Neural progenitor cell (in vitro differentiated cells): ENCODE data around the gene PRDM15.

Source experiments
- EZH2phosphoT487 ChIP-seq: fragments of 200-600 bp; sonication (generic); IDR thresholded peaks from 2 replicates; pipeline ENCODE4 v1.6.1; 2017; ENCODE audit warnings: antibody characterized with exemption
- TF ChIP-seq, protein P1 (sequence below): fragments of 200-600 bp; sonication (generic); IDR thresholded peaks from 2 replicates; pipeline ENCODE4 v1.5.1; 2017; ENCODE audit warnings: antibody characterized with exemption, mild to moderate bottlenecking

- TF ChIP-seq EZH2phosphoT487 = no peak
- TF ChIP-seq, protein P1, sequence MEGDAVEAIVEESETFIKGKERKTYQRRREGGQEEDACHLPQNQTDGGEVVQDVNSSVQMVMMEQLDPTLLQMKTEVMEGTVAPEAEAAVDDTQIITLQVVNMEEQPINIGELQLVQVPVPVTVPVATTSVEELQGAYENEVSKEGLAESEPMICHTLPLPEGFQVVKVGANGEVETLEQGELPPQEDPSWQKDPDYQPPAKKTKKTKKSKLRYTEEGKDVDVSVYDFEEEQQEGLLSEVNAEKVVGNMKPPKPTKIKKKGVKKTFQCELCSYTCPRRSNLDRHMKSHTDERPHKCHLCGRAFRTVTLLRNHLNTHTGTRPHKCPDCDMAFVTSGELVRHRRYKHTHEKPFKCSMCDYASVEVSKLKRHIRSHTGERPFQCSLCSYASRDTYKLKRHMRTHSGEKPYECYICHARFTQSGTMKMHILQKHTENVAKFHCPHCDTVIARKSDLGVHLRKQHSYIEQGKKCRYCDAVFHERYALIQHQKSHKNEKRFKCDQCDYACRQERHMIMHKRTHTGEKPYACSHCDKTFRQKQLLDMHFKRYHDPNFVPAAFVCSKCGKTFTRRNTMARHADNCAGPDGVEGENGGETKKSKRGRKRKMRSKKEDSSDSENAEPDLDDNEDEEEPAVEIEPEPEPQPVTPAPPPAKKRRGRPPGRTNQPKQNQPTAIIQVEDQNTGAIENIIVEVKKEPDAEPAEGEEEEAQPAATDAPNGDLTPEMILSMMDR = no peak
Measured at GRCh38 chr21:41887667-41888066, 8.5 kb upstream of the PRDM15 start.
